Activated CD4-positive, alpha-beta memory T cell treated with anti-CD3 and anti-CD28 coated beads for 36 hours (primary cell): ENCODE results near the gene CCDC88B. TPM values are rescaled to one million over a fixed set of nuclear protein-coding genes. Genes with fewer than 3 reads are reported as not detected.
"Not testable (repeated sequence)": the region's sequence is repeated elsewhere in the genome, so short reads cannot be mapped to it uniquely, and the experiment has no call there.

Experiments used
- CTCF ChIA-PET: fragments of 350-600 bp; sonication (Branson Sonifier 250); formaldehyde crosslinking; loops from one replicate; lab custom pipeline; 2021; ENCODE audit warnings: antibody characterized with exemption, inconsistent platforms; lab: Charles Lee
- POLR2A ChIA-PET: fragments of 350-600 bp; sonication (Branson Sonifier 250); formaldehyde crosslinking; loops from one replicate; lab custom pipeline; 2021; ENCODE audit warnings: antibody characterized with exemption; lab: Charles Lee
- DNase-seq: peaks from one replicate; pipeline ENCODE4 v3.0.0-alpha.2; 2020
- H3K27ac Mint-ChIP-seq: one replicate; pipeline ENCODE4 v1.8.0; 2021; ENCODE audit warnings: mixed read lengths
- H3K27me3 Mint-ChIP-seq: one replicate; pipeline ENCODE4 v1.8.0; 2021; ENCODE audit warnings: mixed read lengths
- H3K36me3 Mint-ChIP-seq: one replicate; pipeline ENCODE4 v1.8.0; 2021; ENCODE audit warnings: mixed read lengths
- H3K4me1 Mint-ChIP-seq: one replicate; pipeline ENCODE4 v1.8.0; 2021; ENCODE audit warnings: low read depth, mixed read lengths
- H3K4me3 Mint-ChIP-seq: one replicate; pipeline ENCODE4 v1.8.0; 2021; ENCODE audit warnings: mild to moderate bottlenecking, mixed read lengths
- H3K9me3 Mint-ChIP-seq: one replicate; pipeline ENCODE4 v1.8.0; 2021; ENCODE audit warnings: mixed read lengths
- intact Hi-C: fragments of 100-400 bp; cut with micrococcal nuclease; formaldehyde crosslinking; loops from one replicate; pipeline ENCODE4 v1.15.1; 2023
- total RNA-seq, 2 experiments: library from RNA; stranded (reverse); gene quantifications; one replicate each; pipeline ENCODE4 v1.2.3, GENCODE V29; 2021

CCDC88B gene
- total RNA-seq, 2 experiments from 2014 or later, result 69.5 to 74.5 TPM

GRCh38 chr11:64305691-64306562, 34.1 kb upstream of the CCDC88B start:
- H3K4me1 Mint-ChIP-seq, result peaks cover 24% of the 10 kb centered on the region
- peak overlapping the region; percentile 90 for H3K27ac Mint-ChIP-seq
- peaks cover 8% of the 10 kb centered on the region for H3K36me3 Mint-ChIP-seq
- ChIA-PET POLR2A (interaction anchor here (1.3 to 2.9 kb wide), 6 partner anchors 11 to 100 kb away, joined by 4 to 22 read pairs (median 10); partner anchors contain the start of genes FERMT3, PRDX5 and TRMT112), CTCF (interaction anchor here (1.5 to 5.8 kb wide), 8 partner anchors 12 to 63 kb away, joined by 4 to 74 read pairs (median 20); partner anchors contain the start of genes FKBP2, KCNK4, PPP1R14B and PRDX5)
- peak overlapping the region; percentile 97 for H3K4me3 Mint-ChIP-seq
- peak; percentile 81 for DNase-seq
- no peaks in the 10 kb centered on the region for H3K9me3 Mint-ChIP-seq
- H3K27me3 Mint-ChIP-seq, result peaks cover 6% of the 10 kb centered on the region
- intact Hi-C loops, result loop anchor here (1.0 to 10.0 kb wide), 8 partner anchors 11 to 321 kb away; partner anchors contain the start of genes FKBP2, GPR137, OTUB1 and TRMT112

GRCh38 chr11:64306563-64306875, 33.5 kb upstream of the CCDC88B start:
- ChIA-PET CTCF (interaction anchor here (1.5 to 2.9 kb wide), 2 partner anchors 11 to 25 kb away, joined by 4 to 14 read pairs; partner anchors contain the start of genes PRDX5 and TRMT112), POLR2A (interaction anchor here (2.9 kb wide), 1 partner anchor 11 kb away, joined by 15 read pairs; the partner anchor contains the start of genes PRDX5 and TRMT112)
- Mint-ChIP-seq H3K9me3 (no peaks in the 10 kb centered on the region), H3K27me3 (peaks cover 5% of the 10 kb centered on the region), H3K27ac (peak overlapping the region; percentile 90), H3K36me3 (peaks cover 8% of the 10 kb centered on the region), H3K4me1 (peaks cover 23% of the 10 kb centered on the region), H3K4me3 (peak overlapping the region; percentile 97)
- no peak for DNase-seq
- intact Hi-C loops, result loop anchor here (10.0 kb wide), 1 partner anchor 322 kb away; the partner anchor contains the start of gene OTUB1

- H3K4me3 Mint-ChIP-seq, result peak overlapping the region; percentile 97
- ChIA-PET CTCF (interaction anchor here (1.5 to 2.9 kb wide), 2 partner anchors 10 to 25 kb away, joined by 4 to 14 read pairs; partner anchors contain the start of genes PRDX5 and TRMT112), POLR2A (interaction anchor here (2.9 kb wide), 1 partner anchor 10 kb away, joined by 15 read pairs; the partner anchor contains the start of genes PRDX5 and TRMT112)
- no peak overlapping the region for H3K27ac Mint-ChIP-seq
- H3K4me1 Mint-ChIP-seq, result peaks cover 23% of the 10 kb centered on the region
- no peak for DNase-seq
- peaks cover under 1% of the 10 kb centered on the region for H3K27me3 Mint-ChIP-seq
- peaks cover 8% of the 10 kb centered on the region for H3K36me3 Mint-ChIP-seq
- intact Hi-C loops, result loop anchor here (10.0 kb wide), 1 partner anchor 322 kb away; the partner anchor contains the start of gene OTUB1
- H3K9me3 Mint-ChIP-seq, result no peaks in the 10 kb centered on the region
Measured at GRCh38 chr11:64306876-64307622, 33.0 kb upstream of the CCDC88B start.

- H3K4me1 Mint-ChIP-seq, result peaks cover 28% of the 10 kb centered on the region
- H3K9me3 Mint-ChIP-seq, H3K27ac Mint-ChIP-seq, H3K36me3 Mint-ChIP-seq, H3K27me3 Mint-ChIP-seq, H3K4me3 Mint-ChIP-seq, DNase-seq: not testable (repeated sequence)
- ChIA-PET POLR2A (interaction anchor here (2.9 kb wide), 1 partner anchor 9 kb away, joined by 15 read pairs; the partner anchor contains the start of genes PRDX5 and TRMT112), CTCF (interaction anchor here (1.5 to 2.9 kb wide), 2 partner anchors 10 to 24 kb away, joined by 4 to 14 read pairs; partner anchors contain the start of genes PRDX5 and TRMT112)
- intact Hi-C loops, result loop anchor here (10.0 kb wide), 1 partner anchor 323 kb away; the partner anchor contains the start of gene OTUB1
Measured at GRCh38 chr11:64307795-64308194, 32.2 kb upstream of the CCDC88B start.

DNA sequence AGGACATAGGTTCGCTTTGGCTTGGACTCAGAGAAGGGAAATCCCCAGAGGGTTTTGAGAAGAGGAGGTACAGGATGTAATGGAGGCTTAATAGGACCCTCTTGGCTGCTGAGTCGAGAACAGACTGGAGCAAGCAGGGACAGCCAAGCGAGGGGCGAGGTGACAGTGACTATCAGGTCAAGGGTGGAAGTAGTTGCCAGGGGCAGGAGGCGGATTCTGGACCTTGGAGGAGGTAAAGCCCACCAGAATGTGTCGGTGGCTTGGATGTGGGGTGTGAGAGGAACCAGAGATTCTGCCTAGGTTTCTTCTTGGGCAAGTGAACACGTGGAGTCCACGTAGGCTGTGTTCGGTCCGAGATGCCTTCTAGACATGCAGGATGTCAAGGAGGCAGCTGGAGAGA, 27.1 kb upstream of the CCDC88B start:
- H3K27ac Mint-ChIP-seq, result peak overlapping the region; percentile 67
- intact Hi-C loops, result loop anchor here (10.0 kb wide), 1 partner anchor 462 kb away; the partner anchor contains the start of gene SF1
- H3K27me3 Mint-ChIP-seq, result no peaks in the 10 kb centered on the region
- no peak for DNase-seq
- no peak overlapping the region for H3K4me3 Mint-ChIP-seq
- H3K9me3 Mint-ChIP-seq, result no peaks in the 10 kb centered on the region
- CTCF ChIA-PET, result interaction anchor here (0.6 to 2.3 kb wide), 4 partner anchors 8 to 385 kb away, joined by 3 to 9 read pairs (median 4); partner anchors contain the start of gene ESRRA
- H3K4me1 Mint-ChIP-seq, result peaks cover 28% of the 10 kb centered on the region
- H3K36me3 Mint-ChIP-seq, result peaks cover 22% of the 10 kb centered on the region
- POLR2A ChIA-PET, result no interaction called here

- H3K27ac Mint-ChIP-seq, result peak overlapping the region; percentile 67
- H3K4me3 Mint-ChIP-seq, result no peak overlapping the region
- peaks cover 25% of the 10 kb centered on the region for H3K36me3 Mint-ChIP-seq
- CTCF ChIA-PET, result interaction anchor here (0.6 to 2.3 kb wide), 4 partner anchors 9 to 385 kb away, joined by 3 to 9 read pairs (median 4); partner anchors contain the start of gene ESRRA
- no peak for DNase-seq
- no peaks in the 10 kb centered on the region for H3K27me3 Mint-ChIP-seq
- intact Hi-C loops, result loop anchor here (10.0 kb wide), 1 partner anchor 461 kb away; the partner anchor contains the start of gene SF1
- H3K9me3 Mint-ChIP-seq, result no peaks in the 10 kb centered on the region
- peaks cover 28% of the 10 kb centered on the region for H3K4me1 Mint-ChIP-seq
- POLR2A ChIA-PET, result interaction anchor here (0.5 kb wide), 1 partner anchor 55 kb away, joined by 3 read pairs; no protein-coding TSS in a partner anchor
Measured at GRCh38 chr11:64313491-64314145, 26.4 kb upstream of the CCDC88B start.

DNA sequence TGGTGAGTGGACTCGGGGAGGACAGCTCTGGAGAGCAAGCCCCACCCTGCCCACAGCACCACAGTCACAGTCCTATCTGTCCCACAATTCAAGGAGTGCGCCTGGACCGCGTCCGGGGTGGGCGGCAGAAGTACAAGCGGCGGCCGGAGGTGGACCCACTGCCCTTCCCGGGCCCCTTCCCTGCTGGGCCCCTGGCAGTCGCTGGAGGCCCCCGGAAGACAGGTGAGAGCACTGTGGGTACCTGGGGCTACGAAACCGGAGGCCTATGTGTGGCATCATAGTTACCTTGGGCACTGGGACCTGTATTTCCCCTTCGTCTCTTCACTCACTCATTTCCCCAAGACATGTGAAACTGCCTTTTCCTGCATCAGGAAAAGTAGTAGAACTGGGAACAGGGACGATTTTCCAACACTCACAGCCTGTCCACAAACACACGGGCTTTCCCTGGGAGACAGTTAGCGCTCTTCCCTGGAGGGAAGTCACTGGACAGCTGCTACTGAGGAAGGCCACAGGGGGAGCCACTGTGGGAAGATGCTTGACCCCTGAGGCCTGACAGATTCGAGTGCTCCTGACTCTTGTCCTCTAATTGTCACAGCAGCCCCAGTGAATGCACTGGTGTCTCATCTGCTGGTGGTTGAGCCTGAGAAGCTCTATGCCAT, 25.7 kb upstream of the CCDC88B start:
- intact Hi-C loops, result loop anchor here (10.0 kb wide), 1 partner anchor 461 kb away; the partner anchor contains the start of gene SF1
- Mint-ChIP-seq H3K4me1 (peaks cover 34% of the 10 kb centered on the region), H3K27ac (peak overlapping the region; percentile 61), H3K4me3 (no peak overlapping the region), H3K36me3 (peaks cover 25% of the 10 kb centered on the region), H3K9me3 (no peaks in the 10 kb centered on the region), H3K27me3 (no peaks in the 10 kb centered on the region)
- DNase-seq, result no peak
- POLR2A ChIA-PET, result interaction anchor here (0.5 kb wide), 1 partner anchor 56 kb away, joined by 3 read pairs; no protein-coding TSS in a partner anchor
- CTCF ChIA-PET, result interaction anchor here (0.9 to 2.3 kb wide), 3 partner anchors 9 to 19 kb away, joined by 3 to 9 read pairs (median 4); partner anchors contain the start of gene ESRRA

- Mint-ChIP-seq H3K9me3 (no peaks in the 10 kb centered on the region), H3K36me3 (peaks cover 25% of the 10 kb centered on the region), H3K4me1 (peaks cover 38% of the 10 kb centered on the region), H3K27ac (peak overlapping the region; percentile 45), H3K27me3 (no peaks in the 10 kb centered on the region), H3K4me3 (no peak overlapping the region)
- intact Hi-C loops, result loop anchor here (10.0 kb wide), 1 partner anchor 460 kb away; the partner anchor contains the start of gene SF1
- POLR2A ChIA-PET, result no interaction called here
- CTCF ChIA-PET, result interaction anchor here (3.0 kb wide), 1 partner anchor 14 kb away, joined by 12 read pairs; the partner anchor contains the start of gene CATSPERZ
- no peak for DNase-seq
Measured at GRCh38 chr11:64314805-64315561, 25.0 kb upstream of the CCDC88B start.

GRCh38 chr11:64315667-64316526, 24.1 kb upstream of the CCDC88B start:
- not testable (repeated sequence) for H3K9me3 Mint-ChIP-seq, DNase-seq, H3K27me3 Mint-ChIP-seq
- peaks cover 38% of the 10 kb centered on the region for H3K4me1 Mint-ChIP-seq
- peak overlapping the region; percentile 92 for H3K4me3 Mint-ChIP-seq
- intact Hi-C loops, result loop anchor here (10.0 kb wide), 1 partner anchor 459 kb away; the partner anchor contains the start of gene SF1
- H3K36me3 Mint-ChIP-seq, result peaks cover 26% of the 10 kb centered on the region
- H3K27ac Mint-ChIP-seq, result peak overlapping the region; percentile 99
- ChIA-PET CTCF (interaction anchor here (1.1 to 5.3 kb wide), 6 partner anchors 11 to 109 kb away, joined by 6 to 97 read pairs (median 12); partner anchors contain the start of genes CATSPERZ, CCDC88B, ESRRA and FERMT3), POLR2A (interaction anchor here (0.6 to 2.8 kb wide), 8 partner anchors 9 to 549 kb away, joined by 3 to 24 read pairs (median 12); partner anchors contain the start of genes ESRRA and FERMT3)
